BLaER1 treated with 17β-estradiol and CSF1 and Interleukin-3, amounts not matched to agents 10 nM and 100 nM (cell line): ENCODE data around the gene PITPNM1.
"Not testable (repeated sequence)": the region's sequence is repeated elsewhere in the genome, so short reads cannot be mapped to it uniquely, and the experiment has no call there.

Source experiments
- H3K27ac ChIP-seq, 11 experiments: shearing (Covaris generic); formaldehyde crosslinking; 2 replicates each; pipeline ENCODE4 v1.8.1; 2022
- H3K27me3 ChIP-seq, 11 experiments: shearing (Covaris generic); formaldehyde crosslinking; 2 replicates each; pipeline ENCODE4 v1.8.1; 2022
- H3K36me3 ChIP-seq, 11 experiments: shearing (Covaris generic); formaldehyde crosslinking; 2 replicates each; pipeline ENCODE4 v1.8.1; 2022
- H3K4me1 ChIP-seq, 10 experiments: shearing (Covaris generic); formaldehyde crosslinking; 2 replicates each; pipeline ENCODE4 v1.8.1; 2022
- H3K4me2 ChIP-seq, 11 experiments: shearing (Covaris generic); formaldehyde crosslinking; 2 replicates each; pipeline ENCODE4 v1.8.1; 2022
- H3K4me3 ChIP-seq, 10 experiments: shearing (Covaris generic); formaldehyde crosslinking; 2 replicates each; pipeline ENCODE4 v1.8.1; 2022
- H3K9ac ChIP-seq, 11 experiments: shearing (Covaris generic); formaldehyde crosslinking; 2 replicates each; pipeline ENCODE4 v1.8.1; 2022
- H3K9me3 ChIP-seq, 11 experiments: shearing (Covaris generic); formaldehyde crosslinking; replicated peaks in 1 of 11; 2 replicates each; pipeline ENCODE4 v1.8.1; 2022
- H4K20me1 ChIP-seq, 11 experiments: shearing (Covaris generic); formaldehyde crosslinking; 2 replicates each; pipeline ENCODE4 v1.8.1; 2022
- Cebpa-rat ChIP-seq, 11 experiments: shearing (Covaris generic); IDR thresholded peaks; 2 replicates each; pipeline ENCODE4 v1.8.1; 2022

PITPNM1 gene

GRCh38 chr11:67482827-67483798 lies 22.1 kb downstream of the PITPNM1 start, which contains the start of gene AIP:
Gene AIP (plus strand): TSS chr11:67483026. CDS start chr11:67483159, 133 bp downstream.
- Histone ChIP-seq H3K36me3 (peaks cover 16 to 23% (median 19%) of the 10 kb centered on the region in 11 experiments), H3K4me3 (peak within 1 kb of the TSS; percentile 60 to 78 (median 67)), H3K9ac (peak within 1 kb of the TSS; percentile 79 to 93 (median 84)), H3K4me2 (peak within 1 kb of the TSS; percentile 91 to 100 (median 97)), H4K20me1 (peaks cover 19 to 45% (median 30%) of the 10 kb centered on the region in 11 experiments; a peak in 19 of 22 replicates), H3K9me3 (0 out of 22 replicates have a peak, but pooled peaks cover 0 to 1% (median 0%) of the 10 kb centered on the region in 11 experiments), H3K4me1 (peaks cover 44 to 51% (median 48%) of the 10 kb centered on the region in 10 experiments), H3K27ac (peak within 1 kb of the TSS; percentile 72 to 95 (median 89)), H3K27me3 (no peaks in the 10 kb centered on the region)
- TF ChIP-seq Cebpa-rat (IDR thresholded peaks at IDR 0.05), result no peak

GRCh38 chr11:67482275-67482826 lies 22.8 kb downstream of the PITPNM1 start:
- Histone ChIP-seq H3K4me3 (peak overlapping the region; percentile 60 to 78 (median 67)), H4K20me1 (peaks cover 17 to 37% (median 23%) of the 10 kb centered on the region in 11 experiments; a peak in 19 of 22 replicates), H3K9me3 (0 out of 22 replicates have a peak, but pooled peaks cover 0 to 6% (median 0%) of the 10 kb centered on the region in 11 experiments), H3K4me1 (peaks cover 44 to 51% (median 48%) of the 10 kb centered on the region in 10 experiments), H3K27me3 (no peaks in the 10 kb centered on the region), H3K27ac (peak overlapping the region; percentile 72 to 95 (median 89)), H3K4me2 (peak overlapping the region; percentile 67 to 99 (median 95)), H3K9ac (peak overlapping the region; percentile 79 to 93 (median 84)), H3K36me3 (peaks cover 8 to 15% (median 11%) of the 10 kb centered on the region in 11 experiments)
- no peak for TF ChIP-seq Cebpa-rat (IDR thresholded peaks at IDR 0.05)

- H3K9ac ChIP-seq, H3K4me3 ChIP-seq, H3K36me3 ChIP-seq, H3K27ac ChIP-seq, H3K27me3 ChIP-seq, H4K20me1 ChIP-seq, H3K4me2 ChIP-seq: not testable (repeated sequence)
- Histone ChIP-seq H3K9me3 (peaks cover 0 to 22% (median 7%) of the 10 kb centered on the region in 11 experiments; a peak in 12 of 22 replicates), H3K4me1 (peaks cover 9 to 19% (median 10%) of the 10 kb centered on the region in 10 experiments)
Measured at GRCh38 chr11:67477344-67478050, 27.7 kb downstream of the PITPNM1 start.

- not testable (repeated sequence) for H4K20me1 ChIP-seq, H3K27ac ChIP-seq, H3K27me3 ChIP-seq, H3K4me2 ChIP-seq, H3K36me3 ChIP-seq, H3K4me3 ChIP-seq, H3K9ac ChIP-seq
- Histone ChIP-seq H3K9me3 (peaks cover 0 to 22% (median 7%) of the 10 kb centered on the region in 11 experiments; a peak in 12 of 22 replicates), H3K4me1 (peaks cover under 1 to 12% (median 3%) of the 10 kb centered on the region in 10 experiments; a peak in 17 of 20 replicates)
Measured at GRCh38 chr11:67476692-67477091, 28.5 kb downstream of the PITPNM1 start.

GRCh38 chr11:67472882-67473281 lies 32.3 kb downstream of the PITPNM1 start:
- peaks cover 0 to 18% (median 7%) of the 10 kb centered on the region in 11 experiments; a peak in 12 of 22 replicates for H3K9me3 ChIP-seq
- H3K4me3 ChIP-seq, result no peak overlapping the region
- H4K20me1 ChIP-seq, result no peaks in the 10 kb centered on the region
- H3K27me3 ChIP-seq, result no peaks in the 10 kb centered on the region
- H3K9ac ChIP-seq, result no peak overlapping the region
- H3K36me3 ChIP-seq, result no peaks in the 10 kb centered on the region
- no peak overlapping the region for H3K27ac ChIP-seq
- peaks cover 14 to 31% (median 21%) of the 10 kb centered on the region in 10 experiments for H3K4me1 ChIP-seq
- no peak for TF ChIP-seq Cebpa-rat (IDR thresholded peaks at IDR 0.05)
- no peak overlapping the region for H3K4me2 ChIP-seq

GRCh38 chr11:67470337-67471002 lies 34.7 kb downstream of the PITPNM1 start:
- Histone ChIP-seq H3K9me3 (0 out of 22 replicates have a peak, but pooled peaks cover 0 to under 1% (median 0%) of the 10 kb centered on the region in 11 experiments), H3K4me2 (peak overlapping the region in 3 of 11 experiments; percentile 6 to 95 (median 90); a peak in 3 of 22 replicates), H3K36me3 (no peaks in the 10 kb centered on the region), H3K4me1 (peaks cover 34 to 54% (median 45%) of the 10 kb centered on the region in 10 experiments), H4K20me1 (no peaks in the 10 kb centered on the region), H3K9ac (no peak overlapping the region; a peak in 1 of 22 replicates), H3K4me3 (no peak overlapping the region), H3K27ac (no peak overlapping the region), H3K27me3 (no peaks in the 10 kb centered on the region)
- TF ChIP-seq Cebpa-rat (IDR thresholded peaks at IDR 0.05), result no peak

- Histone ChIP-seq H4K20me1 (no peaks in the 10 kb centered on the region), H3K9me3 (no peaks in the 10 kb centered on the region), H3K4me3 (peak overlapping the region; percentile 73 to 91 (median 84)), H3K27ac (peak overlapping the region in 10 of 11 experiments; percentile 47 to 79 (median 72); a peak in 19 of 22 replicates), H3K36me3 (no peaks in the 10 kb centered on the region), H3K4me1 (peaks cover 40 to 62% (median 51%) of the 10 kb centered on the region in 10 experiments), H3K27me3 (no peaks in the 10 kb centered on the region), H3K4me2 (peak overlapping the region; percentile 89 to 97 (median 91)), H3K9ac (peak overlapping the region; percentile 71 to 84 (median 77))
- TF ChIP-seq Cebpa-rat (IDR thresholded peaks at IDR 0.05), result no peak
Measured at GRCh38 chr11:67469508-67469811, 35.7 kb downstream of the PITPNM1 start.
